OCI-LY1 (cell line): Measurements from ENCODE around the gene PTGES.

ENCODE experiments used
- EZH2 ChIP-seq: fragments of 200-600 bp; sonication (generic), shearing (Covaris generic); IDR thresholded peaks from 2 replicates; pipeline ENCODE4 v1.8.0; 2017; ENCODE audit warnings: borderline replicate concordance, mixed run types, mild to moderate bottlenecking, antibody characterized with exemption, low read length, moderate library complexity, mixed read lengths
- TF ChIP-seq, protein P1 (sequence below): fragments of 200-600 bp; sonication (generic), shearing (Covaris generic); IDR thresholded peaks from 2 replicates; pipeline ENCODE4 v1.5.1; 2017; ENCODE audit warnings: mild to moderate bottlenecking, antibody characterized with exemption, low read length, moderate library complexity, mixed read lengths

DNA sequence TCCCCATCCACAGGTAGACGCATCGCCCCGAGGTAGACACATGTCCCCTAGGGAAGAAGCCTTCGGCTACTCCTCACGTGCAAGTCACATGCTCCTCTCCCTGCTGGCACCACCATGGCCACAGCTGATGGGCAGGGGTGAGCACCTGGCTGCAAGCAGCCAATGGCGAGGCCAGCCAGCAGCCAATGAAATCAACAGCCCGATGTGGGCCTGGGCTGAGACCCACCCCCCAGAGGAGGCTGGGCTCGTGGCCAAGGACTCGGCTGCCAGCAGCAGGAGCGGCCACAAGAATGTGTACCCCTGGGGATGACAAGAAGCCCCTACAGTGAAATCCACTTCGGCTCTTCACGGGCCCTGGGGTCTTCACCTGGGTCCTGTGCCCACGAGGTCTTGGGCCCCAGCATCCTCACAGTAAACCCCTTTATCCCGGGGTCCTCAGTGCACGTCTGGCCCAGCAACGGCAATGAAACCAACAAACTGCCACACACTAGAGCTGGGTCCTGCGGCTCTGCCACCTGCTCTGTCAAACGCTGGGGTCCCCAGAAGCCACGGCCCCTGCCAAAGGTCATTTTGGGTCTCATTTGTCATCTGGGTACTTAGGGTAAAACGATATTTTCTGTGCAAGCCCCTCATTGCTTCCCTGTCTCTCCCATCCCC is 22.1 kb upstream of the PTGES start:
- no peak for TF ChIP-seq EZH2
- TF ChIP-seq, protein P1, sequence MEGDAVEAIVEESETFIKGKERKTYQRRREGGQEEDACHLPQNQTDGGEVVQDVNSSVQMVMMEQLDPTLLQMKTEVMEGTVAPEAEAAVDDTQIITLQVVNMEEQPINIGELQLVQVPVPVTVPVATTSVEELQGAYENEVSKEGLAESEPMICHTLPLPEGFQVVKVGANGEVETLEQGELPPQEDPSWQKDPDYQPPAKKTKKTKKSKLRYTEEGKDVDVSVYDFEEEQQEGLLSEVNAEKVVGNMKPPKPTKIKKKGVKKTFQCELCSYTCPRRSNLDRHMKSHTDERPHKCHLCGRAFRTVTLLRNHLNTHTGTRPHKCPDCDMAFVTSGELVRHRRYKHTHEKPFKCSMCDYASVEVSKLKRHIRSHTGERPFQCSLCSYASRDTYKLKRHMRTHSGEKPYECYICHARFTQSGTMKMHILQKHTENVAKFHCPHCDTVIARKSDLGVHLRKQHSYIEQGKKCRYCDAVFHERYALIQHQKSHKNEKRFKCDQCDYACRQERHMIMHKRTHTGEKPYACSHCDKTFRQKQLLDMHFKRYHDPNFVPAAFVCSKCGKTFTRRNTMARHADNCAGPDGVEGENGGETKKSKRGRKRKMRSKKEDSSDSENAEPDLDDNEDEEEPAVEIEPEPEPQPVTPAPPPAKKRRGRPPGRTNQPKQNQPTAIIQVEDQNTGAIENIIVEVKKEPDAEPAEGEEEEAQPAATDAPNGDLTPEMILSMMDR = no peak
